Fibroblast of lung (primary cell): ENCODE data around the gene LMAN1L. TPM values are rescaled to one million over a fixed set of nuclear protein-coding genes. Genes with fewer than 3 reads are reported as not detected.

Experiments used
- DNase-seq, 2 donors: peaks; one replicate each; pipeline versions ENCODE4 v3.0.0 to v3.0.0-alpha.2; 2010; ENCODE audit warnings: low read depth in 2 of 2
- H2AFZ ChIP-seq: 2 replicates; pipeline ENCODE4 v1.5.1; 2012; ENCODE audit warnings: low read length, control low read depth, inconsistent platforms
- H3K27ac ChIP-seq: 2 replicates; pipeline ENCODE4 v1.5.1; 2011; ENCODE audit warnings: low read length, control low read depth; ENCODE audit not compliant: insufficient read depth
- H3K27me3 ChIP-seq: 2 replicates; pipeline ENCODE4 v1.5.1; 2011; ENCODE audit warnings: mild to moderate bottlenecking, low read length; ENCODE audit not compliant: control insufficient read depth, insufficient read depth
- H3K36me3 ChIP-seq: 2 replicates; pipeline ENCODE4 v1.5.1; 2011; ENCODE audit warnings: low read length; ENCODE audit not compliant: control insufficient read depth, insufficient read depth
- H3K4me1 ChIP-seq: 2 replicates; pipeline ENCODE4 v1.5.1; 2011; ENCODE audit warnings: low read length; ENCODE audit not compliant: control insufficient read depth, insufficient read depth; ENCODE audit errors: extremely low read depth
- H3K4me2 ChIP-seq: 2 replicates; pipeline ENCODE4 v1.5.1; 2011; ENCODE audit warnings: low read length, control low read depth; ENCODE audit not compliant: insufficient read depth; ENCODE audit errors: extremely low read depth
- H3K4me3 ChIP-seq, 4 experiments: fragments of 200-600 bp in 1 of 4; sonication (generic) in 1 of 4; replicated peaks in 1 of 4; 2 replicates each; pipeline ENCODE4 v1.5.1; 2011 to 2016; ENCODE audit warnings: low read length in 4 of 4, low read depth in 3 of 4, mild to moderate bottlenecking in 3 of 4, control low read depth in 2 of 4, inconsistent platforms in 1 of 4, mixed read lengths in 1 of 4; ENCODE audit not compliant: insufficient read depth in 1 of 4; ENCODE audit errors: control extremely low read depth in 1 of 4
- H3K79me2 ChIP-seq: 2 replicates; pipeline ENCODE4 v1.5.1; 2012; ENCODE audit warnings: mild to moderate bottlenecking, low read length, inconsistent platforms; ENCODE audit not compliant: control insufficient read depth, insufficient read depth
- H3K9ac ChIP-seq: 2 replicates; pipeline ENCODE4 v1.5.1; 2011; ENCODE audit warnings: mild to moderate bottlenecking, low read length, control low read depth; ENCODE audit not compliant: insufficient read depth
- H3K9me3 ChIP-seq: 2 replicates; pipeline ENCODE4 v1.5.1; 2012; ENCODE audit warnings: low read depth, low read length; ENCODE audit not compliant: control insufficient read depth, insufficient read depth
- H4K20me1 ChIP-seq: 2 replicates; pipeline ENCODE4 v1.5.1; 2011; ENCODE audit warnings: low read length; ENCODE audit not compliant: control insufficient read depth, insufficient read depth; ENCODE audit errors: extremely low read depth
- EZH2 ChIP-seq: IDR thresholded peaks from 2 replicates; pipeline ENCODE4 v1.5.1; 2012; ENCODE audit warnings: low read length, control low read depth, mild to moderate bottlenecking; ENCODE audit errors: missing control alignments
- polyA plus RNA-seq, 2 donors: library from polyadenylated mRNA; depleted of rRNA in 1 of 2; stranded (reverse) in 1 of 2; unstranded in 1 of 2; fragments of >200 nt; gene quantifications; 2 replicates each; pipeline ENCODE4 v1.2.1, GENCODE V29; 2011 to 2012; ENCODE audit warnings: missing spikeins in 1 of 2
- total RNA-seq: library from RNA; depleted of rRNA; stranded (reverse); fragments of >200 nt; gene quantifications from 2 replicates; pipeline ENCODE4 v1.2.1, GENCODE V29; 2014
- TF ChIP-seq, protein P1 (sequence below), 2 donors: IDR thresholded peaks in 1 of 2; conservative IDR thresholded peaks in 1 of 2; 1 replicate in 1 of 2; 2 replicates in 1 of 2; pipeline ENCODE4 v1.5.1; 2011 to 2012; ENCODE audit warnings: low read length in 2 of 2, control low read depth in 1 of 2, inconsistent platforms in 1 of 2, low read depth in 1 of 2, mild to moderate bottlenecking in 1 of 2

Gene LMAN1L
- total and polyA plus RNA-seq, 2 donors (not counting 1 experiment from before 2014, with no cell fraction given), result not detected

DNA sequence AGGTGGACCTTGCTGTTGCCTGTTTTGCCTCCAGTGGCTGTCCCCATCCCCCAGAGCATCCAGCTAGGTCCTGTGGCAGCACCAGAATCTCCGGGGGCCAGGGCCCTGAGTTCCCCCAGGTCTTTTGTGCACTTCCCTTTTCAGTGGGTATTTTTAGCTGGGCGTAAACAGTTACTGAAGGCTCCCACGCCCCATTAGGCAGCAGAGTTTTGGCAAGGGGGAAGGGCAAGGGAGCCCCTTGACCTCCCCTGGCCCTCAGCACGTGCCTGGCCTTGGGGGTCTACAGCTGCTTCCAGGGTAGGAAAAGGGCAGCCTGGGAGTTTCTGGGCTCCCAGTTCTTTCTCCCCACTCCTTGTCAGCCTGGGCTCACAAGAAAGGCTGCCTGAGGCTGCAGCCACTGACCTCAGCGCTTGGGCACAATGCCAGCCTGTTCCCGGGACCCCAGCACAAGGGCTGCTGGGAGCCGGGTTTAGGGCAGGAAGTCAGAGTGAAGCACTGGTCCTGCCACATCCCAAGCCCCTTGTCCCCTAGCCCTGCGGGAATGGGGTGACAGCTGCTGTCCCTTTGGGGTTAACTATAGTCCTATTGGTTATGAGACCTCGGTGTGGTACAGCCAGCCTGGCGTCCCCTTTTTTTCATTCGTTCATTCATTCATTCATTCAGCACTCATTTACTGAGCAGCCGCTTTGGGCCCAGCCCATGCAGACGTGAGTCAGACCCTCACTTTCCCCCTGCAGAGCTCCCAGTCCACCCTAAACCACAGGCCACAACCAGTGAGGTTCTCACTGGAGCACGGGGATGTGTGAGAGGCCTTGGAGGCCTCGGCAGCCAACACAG is 22.3 kb upstream of the LMAN1L start:
- no peaks in the 10 kb centered on the region for H3K36me3 ChIP-seq
- H3K9ac ChIP-seq, result peak overlapping the region; percentile 20
- no peak overlapping the region for H3K4me3 ChIP-seq
- peak overlapping the region; percentile 23 for H3K4me2 ChIP-seq
- H3K4me1 ChIP-seq, result peaks cover 55% of the 10 kb centered on the region
- peak overlapping the region; percentile 59 for H3K27ac ChIP-seq
- H3K27me3 ChIP-seq, result no peaks in the 10 kb centered on the region
- DNase-seq, result peak; percentile 82 to 94
- no peaks in the 10 kb centered on the region for H4K20me1 ChIP-seq
- H3K79me2 ChIP-seq, result peaks cover 79% of the 10 kb centered on the region
- no peak for TF ChIP-seq EZH2
- TF ChIP-seq, protein P1, sequence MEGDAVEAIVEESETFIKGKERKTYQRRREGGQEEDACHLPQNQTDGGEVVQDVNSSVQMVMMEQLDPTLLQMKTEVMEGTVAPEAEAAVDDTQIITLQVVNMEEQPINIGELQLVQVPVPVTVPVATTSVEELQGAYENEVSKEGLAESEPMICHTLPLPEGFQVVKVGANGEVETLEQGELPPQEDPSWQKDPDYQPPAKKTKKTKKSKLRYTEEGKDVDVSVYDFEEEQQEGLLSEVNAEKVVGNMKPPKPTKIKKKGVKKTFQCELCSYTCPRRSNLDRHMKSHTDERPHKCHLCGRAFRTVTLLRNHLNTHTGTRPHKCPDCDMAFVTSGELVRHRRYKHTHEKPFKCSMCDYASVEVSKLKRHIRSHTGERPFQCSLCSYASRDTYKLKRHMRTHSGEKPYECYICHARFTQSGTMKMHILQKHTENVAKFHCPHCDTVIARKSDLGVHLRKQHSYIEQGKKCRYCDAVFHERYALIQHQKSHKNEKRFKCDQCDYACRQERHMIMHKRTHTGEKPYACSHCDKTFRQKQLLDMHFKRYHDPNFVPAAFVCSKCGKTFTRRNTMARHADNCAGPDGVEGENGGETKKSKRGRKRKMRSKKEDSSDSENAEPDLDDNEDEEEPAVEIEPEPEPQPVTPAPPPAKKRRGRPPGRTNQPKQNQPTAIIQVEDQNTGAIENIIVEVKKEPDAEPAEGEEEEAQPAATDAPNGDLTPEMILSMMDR (conservative IDR thresholded peaks at IDR 0.05 in 1 of 2, IDR thresholded peaks at IDR 0.05 in 1 of 2; ENCODE audit: low read depth in 1 of 2, low read length in 2 of 2), result no peak
- H2AFZ ChIP-seq, result no peak overlapping the region
- H3K9me3 ChIP-seq, result no peaks in the 10 kb centered on the region

DNA sequence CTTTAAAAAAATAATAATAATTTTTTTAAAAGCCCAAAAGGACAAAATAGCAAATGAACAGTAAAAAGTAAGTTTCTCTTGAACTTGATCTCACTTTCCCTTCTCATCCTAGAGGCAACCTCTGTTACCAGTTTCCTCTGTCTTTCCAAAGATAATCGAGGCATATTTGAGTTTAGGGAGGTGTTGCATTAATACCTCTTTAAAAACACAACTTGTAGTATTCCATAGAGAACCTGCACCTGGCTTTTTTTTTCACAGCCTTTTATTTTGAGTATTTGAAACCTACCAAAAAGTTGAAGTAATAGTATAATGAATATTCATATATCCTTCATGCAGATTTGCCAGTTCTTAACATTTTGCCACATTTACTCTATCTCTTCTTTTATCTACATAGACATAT is 21.6 kb upstream of the LMAN1L start:
- H3K4me1 ChIP-seq, result peaks cover 50% of the 10 kb centered on the region

DNA sequence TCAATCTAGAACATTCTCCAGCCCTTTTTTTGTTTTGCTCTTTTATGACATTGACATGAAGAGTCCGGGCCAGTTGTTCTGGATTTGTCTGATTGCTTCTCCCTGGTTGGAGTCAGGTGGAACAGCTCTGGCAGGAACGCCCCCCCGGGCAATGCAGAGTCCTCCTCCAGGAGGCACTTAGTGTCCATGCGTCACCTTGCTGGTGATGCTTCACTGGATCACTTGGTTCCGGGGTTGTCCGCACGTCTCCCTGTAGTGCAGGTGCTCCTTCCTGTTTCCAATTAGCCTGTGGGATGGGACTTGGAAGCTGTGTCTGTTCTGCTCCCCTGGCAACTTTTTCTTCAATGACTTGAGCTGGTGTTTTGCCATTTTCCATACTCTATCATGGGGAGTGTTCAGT is 21.0 kb upstream of the LMAN1L start:
- DNase-seq, result no peak
- Histone ChIP-seq H3K4me2 (no peak overlapping the region), H3K79me2 (peaks cover 71% of the 10 kb centered on the region), H4K20me1 (no peaks in the 10 kb centered on the region), H3K4me1 (peaks cover 45% of the 10 kb centered on the region), H3K27me3 (no peaks in the 10 kb centered on the region), H3K4me3 (no peak overlapping the region), H3K36me3 (no peaks in the 10 kb centered on the region), H3K9ac (no peak overlapping the region), H2AFZ (no peak overlapping the region), H3K9me3 (no peaks in the 10 kb centered on the region), H3K27ac (peak overlapping the region; percentile 6)
- TF ChIP-seq, protein P1 (conservative IDR thresholded peaks at IDR 0.05 in 1 of 2, IDR thresholded peaks at IDR 0.05 in 1 of 2; ENCODE audit: low read depth in 1 of 2, low read length in 2 of 2), result no peak
- TF ChIP-seq EZH2, result no peak

More for the DNA sequence above, 21.6 kb upstream of the LMAN1L start:
- H2AFZ ChIP-seq, result no peak overlapping the region
- H3K9ac ChIP-seq, result no peak overlapping the region
- H3K79me2 ChIP-seq, result peaks cover 74% of the 10 kb centered on the region
- peak overlapping the region; percentile 59 for H3K27ac ChIP-seq
- no peak for DNase-seq
- no peak overlapping the region for H3K4me3 ChIP-seq
- no peak overlapping the region for H3K4me2 ChIP-seq
- H4K20me1 ChIP-seq, result no peaks in the 10 kb centered on the region
- TF ChIP-seq EZH2, result no peak
- TF ChIP-seq, protein P1 (conservative IDR thresholded peaks at IDR 0.05 in 1 of 2, IDR thresholded peaks at IDR 0.05 in 1 of 2; ENCODE audit: low read depth in 1 of 2, low read length in 2 of 2), result no peak
- no peaks in the 10 kb centered on the region for H3K9me3 ChIP-seq
- no peaks in the 10 kb centered on the region for H3K36me3 ChIP-seq
- no peaks in the 10 kb centered on the region for H3K27me3 ChIP-seq
